Neural crest cell (in vitro differentiated cells): Measurements from ENCODE around the gene NOS2. TPM values are rescaled to one million over a fixed set of nuclear protein-coding genes. Genes with fewer than 3 reads are reported as not detected.

ENCODE experiments used
- DNase-seq: peaks from one replicate; pipeline ENCODE4 v3.0.0; 2021; ENCODE audit warnings: low read depth, mixed read lengths, low spot score
- H3K27ac Mint-ChIP-seq: one replicate; pipeline ENCODE4 v1.8.0; 2021; ENCODE audit warnings: mild to moderate bottlenecking, mixed read lengths; ENCODE audit not compliant: unreplicated experiment
- H3K27me3 Mint-ChIP-seq: 2 replicates; pipeline ENCODE4 v1.8.0; 2021; ENCODE audit warnings: low read depth, mild to moderate bottlenecking, mixed read lengths
- H3K36me3 Mint-ChIP-seq: 2 replicates; pipeline ENCODE4 v1.8.0; 2021; ENCODE audit warnings: low read depth, mild to moderate bottlenecking, mixed read lengths
- H3K4me1 Mint-ChIP-seq: 2 replicates; pipeline ENCODE4 v1.8.0; 2021; ENCODE audit warnings: mixed read lengths
- H3K4me3 Mint-ChIP-seq: one replicate; pipeline ENCODE4 v1.8.0; 2021; ENCODE audit warnings: mild to moderate bottlenecking, mixed read lengths
- H3K9me3 Mint-ChIP-seq: 2 replicates; pipeline ENCODE4 v1.8.0; 2021; ENCODE audit warnings: mixed read lengths
- total RNA-seq: library from RNA; stranded (reverse); gene quantifications from 2 replicates; pipeline ENCODE4 v1.2.1, GENCODE V29; 2021
- TF ChIP-seq, protein P1 (sequence below): fragments of 200-600 bp; sonication (generic); conservative IDR thresholded peaks from 2 replicates; pipeline ENCODE4 v1.5.0; 2021; ENCODE audit warnings: antibody characterized with exemption, mild to moderate bottlenecking

NOS2 gene
- total RNA-seq, 1 donor from 2014 or later: 0.91 TPM

DNA sequence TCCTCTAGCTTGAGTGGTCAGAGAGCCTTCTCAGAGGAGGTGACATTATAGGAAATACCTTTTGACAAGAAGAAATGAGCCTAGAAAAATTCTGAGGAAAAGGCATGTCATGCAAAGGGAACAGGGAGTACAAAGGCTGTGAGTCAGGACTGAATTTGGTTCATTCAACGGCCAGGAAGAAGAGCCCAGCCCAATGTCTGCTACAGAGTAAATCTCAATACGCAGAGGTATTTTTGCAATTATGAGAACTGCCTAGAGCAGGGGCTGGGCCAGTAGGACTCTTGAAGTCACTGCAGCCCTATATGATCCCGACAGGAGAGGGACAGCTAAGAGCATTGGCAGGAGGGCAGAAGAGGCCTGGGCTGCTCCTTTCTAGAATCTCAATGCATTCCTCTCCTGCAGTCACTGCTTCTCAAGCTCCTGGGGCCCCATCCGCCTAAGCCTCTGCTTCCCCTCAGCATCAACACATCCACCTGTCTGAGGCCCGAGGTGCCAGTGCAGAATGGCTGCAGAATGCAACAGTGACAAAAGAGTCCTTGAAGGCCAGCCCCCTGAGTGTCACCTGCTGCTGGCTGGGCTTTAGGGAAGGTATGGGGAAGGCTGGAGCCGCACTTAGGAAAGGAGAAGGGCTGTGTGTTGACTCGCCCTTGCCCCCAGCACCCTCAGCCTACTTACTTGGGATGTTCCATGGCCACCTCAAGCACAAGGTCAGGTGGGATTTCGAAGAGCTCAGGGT is 20.1 kb downstream of the NOS2 start:
- H3K27me3 Mint-ChIP-seq: peaks cover 3% of the 10 kb centered on the region
- H3K4me3 Mint-ChIP-seq: no peak overlapping the region
- H3K9me3 Mint-ChIP-seq: no peaks in the 10 kb centered on the region
- no peaks in the 10 kb centered on the region for H3K4me1 Mint-ChIP-seq
- no peaks in the 10 kb centered on the region for H3K36me3 Mint-ChIP-seq
- H3K27ac Mint-ChIP-seq: no peak overlapping the region
- TF ChIP-seq, protein P1, sequence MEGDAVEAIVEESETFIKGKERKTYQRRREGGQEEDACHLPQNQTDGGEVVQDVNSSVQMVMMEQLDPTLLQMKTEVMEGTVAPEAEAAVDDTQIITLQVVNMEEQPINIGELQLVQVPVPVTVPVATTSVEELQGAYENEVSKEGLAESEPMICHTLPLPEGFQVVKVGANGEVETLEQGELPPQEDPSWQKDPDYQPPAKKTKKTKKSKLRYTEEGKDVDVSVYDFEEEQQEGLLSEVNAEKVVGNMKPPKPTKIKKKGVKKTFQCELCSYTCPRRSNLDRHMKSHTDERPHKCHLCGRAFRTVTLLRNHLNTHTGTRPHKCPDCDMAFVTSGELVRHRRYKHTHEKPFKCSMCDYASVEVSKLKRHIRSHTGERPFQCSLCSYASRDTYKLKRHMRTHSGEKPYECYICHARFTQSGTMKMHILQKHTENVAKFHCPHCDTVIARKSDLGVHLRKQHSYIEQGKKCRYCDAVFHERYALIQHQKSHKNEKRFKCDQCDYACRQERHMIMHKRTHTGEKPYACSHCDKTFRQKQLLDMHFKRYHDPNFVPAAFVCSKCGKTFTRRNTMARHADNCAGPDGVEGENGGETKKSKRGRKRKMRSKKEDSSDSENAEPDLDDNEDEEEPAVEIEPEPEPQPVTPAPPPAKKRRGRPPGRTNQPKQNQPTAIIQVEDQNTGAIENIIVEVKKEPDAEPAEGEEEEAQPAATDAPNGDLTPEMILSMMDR: no peak
- no peak for DNase-seq

- H3K27ac Mint-ChIP-seq: no peak overlapping the region
- H3K9me3 Mint-ChIP-seq: no peaks in the 10 kb centered on the region
- no peaks in the 10 kb centered on the region for H3K4me1 Mint-ChIP-seq
- H3K27me3 Mint-ChIP-seq: no peaks in the 10 kb centered on the region
- TF ChIP-seq, protein P1: no peak
- no peak overlapping the region for H3K4me3 Mint-ChIP-seq
- no peak for DNase-seq
- H3K36me3 Mint-ChIP-seq: no peaks in the 10 kb centered on the region
These were observed 22.1 kb downstream of the NOS2 start for GRCh38 chr17:27778183-27778582.

DNA sequence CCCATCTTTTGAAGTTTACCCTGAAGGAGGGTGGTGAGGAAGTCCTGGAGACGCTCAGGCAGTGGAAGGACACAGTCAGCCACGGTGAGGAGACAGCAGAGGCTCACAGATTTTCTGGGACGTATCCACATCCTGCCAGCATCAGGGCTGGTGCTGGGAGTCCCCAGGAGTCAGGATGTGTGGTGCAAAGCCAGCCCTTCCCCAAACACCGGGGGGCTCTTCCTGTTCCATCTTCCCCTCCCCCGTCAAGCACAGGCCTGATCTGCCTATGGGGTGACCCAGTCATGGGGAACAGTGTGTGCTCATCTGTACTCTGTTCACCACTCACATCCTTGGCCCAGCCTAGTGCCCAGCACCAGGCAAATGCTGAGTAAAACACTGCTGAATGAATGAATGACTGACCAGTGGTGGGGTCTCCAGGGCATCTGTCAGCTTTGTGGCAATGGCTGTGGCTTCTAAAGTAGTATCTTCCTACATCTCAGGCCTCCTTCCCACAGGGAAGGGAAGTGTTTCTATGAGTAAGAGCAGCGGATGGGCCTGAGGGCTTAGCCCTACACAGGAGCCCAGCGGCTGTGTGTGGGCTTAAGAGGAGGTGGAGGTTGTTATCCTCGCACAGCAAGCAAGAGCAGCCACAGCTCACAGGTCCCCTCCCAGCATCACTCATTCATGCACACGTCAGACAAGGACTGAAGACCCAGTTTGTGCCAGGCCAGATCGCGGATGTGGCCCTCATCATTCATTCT is 23.3 kb downstream of the NOS2 start:
- Mint-ChIP-seq H3K4me3 (no peak overlapping the region), H3K27ac (no peak overlapping the region), H3K36me3 (no peaks in the 10 kb centered on the region), H3K27me3 (no peaks in the 10 kb centered on the region), H3K9me3 (no peaks in the 10 kb centered on the region), H3K4me1 (no peaks in the 10 kb centered on the region)
- TF ChIP-seq, protein P1: no peak
- no peak for DNase-seq

GRCh38 chr17:27771586-27771985 is 28.7 kb downstream of the NOS2 start:
- Mint-ChIP-seq H3K27ac (no peak overlapping the region), H3K4me3 (no peak overlapping the region), H3K36me3 (no peaks in the 10 kb centered on the region), H3K9me3 (no peaks in the 10 kb centered on the region), H3K4me1 (no peaks in the 10 kb centered on the region), H3K27me3 (no peaks in the 10 kb centered on the region)
- TF ChIP-seq, protein P1: no peak
- DNase-seq: no peak

- Mint-ChIP-seq H3K27ac (no peak overlapping the region), H3K27me3 (no peaks in the 10 kb centered on the region), H3K36me3 (no peaks in the 10 kb centered on the region), H3K4me3 (no peak overlapping the region), H3K9me3 (no peaks in the 10 kb centered on the region), H3K4me1 (no peaks in the 10 kb centered on the region)
- TF ChIP-seq, protein P1: no peak
- DNase-seq: no peak
These were observed 29.5 kb downstream of the NOS2 start for GRCh38 chr17:27770877-27771276.
